ENCODE measurements around the gene RSF1.

Gene RSF1

GRCh38 chr11:77637345-77638165 lies 183.0 kb downstream of the RSF1 start, which contains the start of gene CLNS1A (continued):
- peak; percentile 32; the same call in 1 of the 2 replicates for TF ChIP-seq ZNF639 (tag by site-specific recombination; IDR thresholded peaks at IDR 0.05)
- TF ChIP-seq, protein P1, sequence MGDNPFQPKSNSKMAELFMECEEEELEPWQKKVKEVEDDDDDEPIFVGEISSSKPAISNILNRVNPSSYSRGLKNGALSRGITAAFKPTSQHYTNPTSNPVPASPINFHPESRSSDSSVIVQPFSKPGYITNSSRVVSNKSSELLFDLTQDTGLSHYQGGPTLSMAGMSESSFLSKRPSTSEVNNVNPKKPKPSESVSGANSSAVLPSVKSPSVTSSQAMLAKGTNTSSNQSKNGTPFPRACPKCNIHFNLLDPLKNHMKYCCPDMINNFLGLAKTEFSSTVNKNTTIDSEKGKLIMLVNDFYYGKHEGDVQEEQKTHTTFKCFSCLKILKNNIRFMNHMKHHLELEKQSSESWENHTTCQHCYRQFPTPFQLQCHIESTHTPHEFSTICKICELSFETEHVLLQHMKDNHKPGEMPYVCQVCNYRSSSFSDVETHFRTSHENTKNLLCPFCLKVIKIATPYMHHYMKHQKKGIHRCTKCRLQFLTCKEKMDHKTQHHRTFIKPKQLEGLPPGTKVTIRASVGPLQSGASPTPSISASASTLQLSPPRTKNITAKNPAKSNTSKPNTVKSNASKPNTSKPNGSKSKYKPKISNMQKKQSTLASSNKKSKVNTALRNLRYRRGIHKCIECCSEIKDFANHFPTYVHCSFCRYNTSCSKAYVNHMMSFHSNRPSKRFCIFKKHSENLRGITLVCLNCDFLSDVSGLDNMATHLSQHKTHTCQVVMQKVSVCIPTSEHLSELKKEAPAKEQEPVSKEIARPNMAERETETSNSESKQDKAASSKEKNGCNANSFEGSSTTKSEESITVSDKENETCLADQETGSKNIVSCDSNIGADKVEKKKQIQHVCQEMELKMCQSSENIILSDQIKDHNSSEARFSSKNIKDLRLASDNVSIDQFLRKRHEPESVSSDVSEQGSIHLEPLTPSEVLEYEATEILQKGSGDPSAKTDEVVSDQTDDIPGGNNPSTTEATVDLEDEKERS (tag by site-specific recombination; IDR thresholded peaks at IDR 0.05): no peak
- TF ChIP-seq KLF16 (tag by site-specific recombination; IDR thresholded peaks at IDR 0.05): peak; percentile 54; the same call in 1 of the 2 replicates
- TF ChIP-seq SP7 (tag by site-specific recombination; IDR thresholded peaks at IDR 0.05): peak; percentile 68
- peak; percentile 82 for TF ChIP-seq TRIM28 (IDR thresholded peaks at IDR 0.05; ENCODE audit: borderline replicate concordance, low read length)
- TF ChIP-seq ZNF660 (tag by site-specific recombination; IDR thresholded peaks at IDR 0.05): peak; percentile 52; the same call in 1 of the 2 replicates
- peak; percentile 63; the same call in 1 of the 2 replicates for TF ChIP-seq SCRT2 (tag by site-specific recombination; IDR thresholded peaks at IDR 0.05)
- TF ChIP-seq ZXDB (tag by site-specific recombination; IDR thresholded peaks at IDR 0.05): peak; percentile 79
- TF ChIP-seq INSM2 (tag by site-specific recombination; IDR thresholded peaks at IDR 0.05): 0 out of 2 replicates have a peak, but pooled peaks have one; percentile 24
- TF ChIP-seq ZNF677 (tag by site-specific recombination; IDR thresholded peaks at IDR 0.05): peak; percentile 91
- TF ChIP-seq ZFP37 (tag by site-specific recombination; IDR thresholded peaks at IDR 0.05): peak; percentile 63; the same call in 1 of the 2 replicates
- no peak for TF ChIP-seq ZNF843 (tag by site-specific recombination; IDR thresholded peaks at IDR 0.05)
- no peak for TF ChIP-seq TCF7L2 (IDR thresholded peaks at IDR 0.05; ENCODE audit: borderline replicate concordance, low read depth, low read length)
- TF ChIP-seq ZBTB8A (tag by site-specific recombination; IDR thresholded peaks at IDR 0.05): no peak; the same call in 1 of the 2 replicates
- no peak for TF ChIP-seq GLI2 (tag by site-specific recombination; IDR thresholded peaks at IDR 0.05; ENCODE audit: borderline replicate concordance, low read depth)
- TF ChIP-seq, protein P2, sequence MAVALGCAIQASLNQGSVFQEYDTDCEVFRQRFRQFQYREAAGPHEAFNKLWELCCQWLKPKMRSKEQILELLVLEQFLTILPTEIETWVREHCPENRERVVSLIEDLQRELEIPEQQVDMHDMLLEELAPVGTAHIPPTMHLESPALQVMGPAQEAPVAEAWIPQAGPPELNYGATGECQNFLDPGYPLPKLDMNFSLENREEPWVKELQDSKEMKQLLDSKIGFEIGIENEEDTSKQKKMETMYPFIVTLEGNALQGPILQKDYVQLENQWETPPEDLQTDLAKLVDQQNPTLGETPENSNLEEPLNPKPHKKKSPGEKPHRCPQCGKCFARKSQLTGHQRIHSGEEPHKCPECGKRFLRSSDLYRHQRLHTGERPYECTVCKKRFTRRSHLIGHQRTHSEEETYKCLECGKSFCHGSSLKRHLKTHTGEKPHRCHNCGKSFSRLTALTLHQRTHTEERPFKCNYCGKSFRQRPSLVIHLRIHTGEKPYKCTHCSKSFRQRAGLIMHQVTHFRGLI (tag by site-specific recombination; IDR thresholded peaks at IDR 0.05): no peak
- peak; percentile 66 for TF ChIP-seq ZNF335 (tag by site-specific recombination; conservative IDR thresholded peaks at IDR 0.05)
- peak; percentile 56 for TF ChIP-seq ZEB2 (tag by site-specific recombination; IDR thresholded peaks at IDR 0.05)
- TF ChIP-seq ZNF2 (tag by site-specific recombination; IDR thresholded peaks at IDR 0.05): 0 out of 2 replicates have a peak, but pooled peaks have one; percentile 56
- TF ChIP-seq YY2 (tag by site-specific recombination; IDR thresholded peaks at IDR 0.05): peak; percentile 56
- TF ChIP-seq ZNF501 (tag by site-specific recombination; IDR thresholded peaks at IDR 0.05): peak; percentile 88; the same call in 1 of the 2 replicates

Data from HEK293 (cell line).